GM10266 (cell line): ENCODE measurements around the gene THBS2.
"Not testable (repeated sequence)": the region's sequence is repeated elsewhere in the genome, so short reads cannot be mapped to it uniquely, and the experiment has no call there.

Experiments used
- DNase-seq: peaks from one replicate; pipeline ENCODE4 v3.0.0; 2012; ENCODE audit errors: extremely low spot score
- CTCF ChIP-seq: IDR thresholded peaks from 2 replicates; pipeline ENCODE4 v1.5.1; 2012; ENCODE audit warnings: mild to moderate bottlenecking, low read depth; ENCODE audit not compliant: control insufficient read depth, insufficient read depth; ENCODE audit errors: missing control alignments

THBS2 gene

DNA sequence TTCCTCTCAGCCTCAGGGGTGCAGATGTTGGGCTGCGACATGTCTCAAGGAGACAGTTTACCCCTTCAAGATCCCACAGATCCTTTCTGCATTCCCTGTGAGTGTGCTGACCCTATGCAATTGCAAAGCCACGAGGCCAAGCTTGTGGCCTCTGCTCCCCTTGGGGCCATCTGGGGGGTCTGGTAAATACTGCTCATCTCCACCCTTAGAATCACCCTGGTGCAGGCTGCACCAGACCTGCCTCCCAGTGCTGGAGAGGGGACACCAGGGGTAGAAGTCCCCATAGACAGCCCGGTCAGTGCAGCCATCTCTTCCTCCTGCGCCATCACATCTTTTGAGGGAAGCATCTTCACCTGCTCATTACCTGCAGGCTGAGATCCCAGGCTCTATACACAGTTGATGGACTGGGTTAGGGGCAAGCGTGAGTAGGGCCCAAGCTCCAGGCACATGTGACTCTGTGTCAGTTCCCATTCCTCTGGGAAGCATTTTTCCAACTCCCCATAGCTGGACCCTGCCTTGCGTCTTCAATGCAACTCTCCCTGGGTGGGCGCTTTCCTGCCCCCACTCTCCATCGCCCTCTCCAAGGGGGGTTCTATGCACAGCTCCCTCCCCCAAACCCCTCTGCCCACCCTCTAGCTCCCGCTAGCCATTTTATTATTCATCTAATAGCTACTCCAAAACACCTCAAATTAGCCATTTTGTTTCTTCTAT lies 53.9 kb downstream of the THBS2 start:
- DNase-seq, result no peak
- TF ChIP-seq CTCF, result no peak

DNA sequence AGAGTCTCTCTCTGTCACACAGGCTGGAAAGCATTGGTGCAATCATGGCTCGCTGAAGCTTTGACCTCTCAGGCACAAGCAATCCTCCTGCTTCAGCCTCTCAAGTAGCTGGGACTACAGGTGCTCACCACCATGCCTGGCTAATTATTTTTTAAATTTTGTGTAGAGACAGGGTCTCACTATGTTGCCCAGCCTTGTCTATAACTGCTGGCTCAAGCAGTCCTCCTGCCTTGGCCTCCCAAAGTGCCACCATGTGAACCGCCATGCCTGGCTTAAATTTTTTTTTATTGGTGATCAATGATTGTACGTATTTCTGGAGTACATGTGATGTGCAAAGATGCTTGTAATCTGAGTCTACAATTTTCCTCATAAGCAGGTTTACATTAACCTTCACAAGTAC lies 54.8 kb downstream of the THBS2 start:
- no peak for TF ChIP-seq CTCF
- no peak for DNase-seq

DNA sequence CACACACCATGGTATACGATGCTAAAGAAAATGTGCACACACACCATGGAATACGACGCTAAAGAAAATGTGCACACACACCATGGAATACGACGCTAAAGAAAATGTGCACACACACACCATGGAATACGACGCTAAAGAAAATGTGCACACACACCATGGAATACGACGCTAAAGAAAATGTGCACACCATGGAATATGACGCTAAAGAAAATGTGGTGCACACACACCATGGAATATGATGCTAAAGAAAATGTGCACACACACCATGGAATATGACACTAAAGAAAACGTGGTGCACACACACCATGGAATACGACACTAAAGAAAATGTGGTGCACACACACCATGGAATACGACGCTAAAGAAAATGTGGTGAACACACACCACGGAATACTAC lies 55.7 kb downstream of the THBS2 start:
- DNase-seq, result not testable (repeated sequence)

- DNase-seq, result not testable (repeated sequence)
These were observed 57.4 kb downstream of the THBS2 start for GRCh38 chr6:169196279-169196678.

DNA sequence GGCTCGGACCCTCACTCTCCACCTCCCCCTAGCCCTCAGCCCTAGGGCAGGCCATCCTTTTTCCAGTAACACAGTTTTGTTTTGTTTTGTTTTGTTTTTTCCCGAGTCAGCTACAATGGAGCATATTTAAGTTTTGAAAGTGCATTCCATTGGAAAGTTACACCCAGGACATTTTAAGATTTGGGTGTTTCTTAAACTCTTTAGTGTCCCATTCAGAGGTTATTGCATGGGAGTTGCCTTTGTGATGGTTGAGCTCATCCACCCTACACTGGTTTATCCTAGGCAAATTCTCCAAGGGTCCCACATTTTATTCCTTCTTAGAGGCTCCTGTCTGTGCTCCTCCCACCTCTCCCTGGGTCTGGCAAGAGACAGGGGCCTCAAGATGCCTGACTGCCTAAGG lies 58.9 kb downstream of the THBS2 start:
- TF ChIP-seq CTCF, result no peak
- DNase-seq, result no peak

GRCh38 chr6:169190970-169191369 lies 62.7 kb downstream of the THBS2 start:
- no peak for DNase-seq
- TF ChIP-seq CTCF, result no peak

DNA sequence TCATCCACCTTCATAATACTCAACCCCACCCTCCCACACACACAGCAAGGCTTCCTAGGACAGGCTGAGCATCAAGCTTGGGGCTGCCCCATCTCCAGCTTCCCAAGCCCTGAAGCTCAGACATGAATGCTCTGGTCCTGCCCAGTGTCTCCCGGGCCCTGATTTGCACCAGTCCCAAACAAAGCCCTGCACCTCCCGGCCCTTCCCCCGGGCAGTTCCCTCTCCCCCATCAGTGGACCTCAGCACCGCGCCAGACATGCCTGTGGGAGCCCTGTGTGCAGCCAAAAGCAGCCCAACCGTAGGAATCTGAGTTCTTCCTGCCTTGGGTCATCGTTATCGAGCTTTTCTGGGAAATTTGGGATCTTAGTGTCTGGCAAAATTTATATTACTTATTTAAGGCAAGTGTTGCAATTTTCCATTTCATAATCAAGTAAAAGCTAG lies 63.5 kb downstream of the THBS2 start:
- no peak for TF ChIP-seq CTCF
- no peak for DNase-seq

DNA sequence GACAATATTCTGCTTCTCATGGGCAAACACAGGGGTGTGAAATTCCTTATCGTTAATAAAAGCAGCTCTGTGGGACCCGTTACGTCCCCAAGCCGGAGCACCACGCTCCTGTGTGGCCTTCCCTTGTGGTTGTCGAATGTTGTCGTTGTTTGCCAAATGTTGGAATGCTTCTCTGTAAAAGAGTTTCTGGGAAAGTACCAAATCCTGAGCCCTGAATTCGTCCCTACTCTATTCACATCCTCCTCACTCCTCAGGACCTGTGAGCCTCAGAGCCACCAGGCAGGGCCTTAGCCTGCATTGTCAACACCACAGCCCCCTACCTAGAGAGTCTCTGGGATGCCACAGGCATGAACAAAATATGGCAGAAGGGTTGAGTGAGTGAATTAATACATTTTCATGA lies 64.0 kb downstream of the THBS2 start:
- TF ChIP-seq CTCF, result no peak
- no peak for DNase-seq

GRCh38 chr6:169189182-169189581 lies 64.5 kb downstream of the THBS2 start:
- TF ChIP-seq CTCF, result no peak
- no peak for DNase-seq
